Limb (tissue), 2 donors: ENCODE results near the gene GRM8.

Experiments used
- DNase-seq, 2 donors: peaks; one replicate each; pipeline ENCODE4 v3.0.0-alpha.2; 2016; ENCODE audit errors: extremely low spot score in 2 of 2

The GRM8 gene

DNA sequence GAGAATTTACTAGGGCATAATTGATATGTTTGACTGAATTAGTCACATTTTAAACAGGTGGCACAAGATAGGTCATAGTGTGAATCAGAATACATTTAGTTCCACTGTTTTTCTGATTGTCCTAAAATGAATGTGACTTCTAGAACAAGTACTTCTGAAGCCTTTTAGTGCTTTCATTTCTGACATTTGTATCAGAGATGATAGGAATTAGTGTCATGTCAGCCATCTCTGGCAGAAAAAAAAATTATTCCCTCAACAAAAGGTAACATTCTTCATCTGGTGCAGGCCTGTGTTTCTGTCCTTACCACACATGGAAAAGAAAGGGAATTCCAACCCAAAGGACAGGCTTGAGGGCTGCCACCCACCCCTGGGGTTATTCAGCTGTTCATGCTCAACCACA lies 21.3 kb downstream of the GRM8 start:
- no peak for DNase-seq

DNA sequence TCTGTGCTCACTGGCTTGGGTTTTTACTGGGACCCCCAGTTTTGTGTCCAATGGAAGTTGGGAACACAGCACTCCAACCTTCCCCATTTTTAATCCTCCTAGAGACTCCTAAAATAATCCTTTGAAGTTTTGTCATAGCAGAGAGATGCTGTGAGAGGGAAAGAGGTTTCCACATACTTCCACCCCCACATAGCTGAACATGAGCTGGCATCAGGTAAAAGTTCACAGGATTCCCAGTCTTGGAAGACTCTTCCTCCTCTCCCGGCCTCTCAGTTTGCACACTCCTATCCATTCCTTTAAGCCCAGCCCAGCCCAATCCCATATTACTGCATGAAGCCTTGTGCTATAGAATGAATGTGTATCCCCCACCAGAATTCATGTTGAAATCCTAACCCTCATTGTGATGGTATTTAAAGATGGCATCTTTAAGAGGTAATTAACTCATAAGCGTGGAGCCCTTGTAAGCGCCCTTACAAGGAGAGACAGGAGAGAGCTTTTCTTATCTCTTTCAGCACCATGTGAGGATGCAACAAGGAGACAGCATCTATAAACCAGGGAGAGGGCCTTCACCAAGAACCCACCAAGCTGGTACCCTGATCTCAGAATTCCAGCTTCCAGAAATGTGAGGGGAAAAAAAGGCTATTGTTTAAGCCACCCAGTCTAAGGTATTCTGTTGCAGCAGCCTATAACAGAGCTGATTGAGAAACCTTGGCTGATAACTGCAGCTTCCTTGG lies 22.4 kb downstream of the GRM8 start:
- DNase-seq = no peak

- no peak for DNase-seq
These were observed 25.9 kb downstream of the GRM8 start for GRCh38 chr7:127226685-127227374.

DNA sequence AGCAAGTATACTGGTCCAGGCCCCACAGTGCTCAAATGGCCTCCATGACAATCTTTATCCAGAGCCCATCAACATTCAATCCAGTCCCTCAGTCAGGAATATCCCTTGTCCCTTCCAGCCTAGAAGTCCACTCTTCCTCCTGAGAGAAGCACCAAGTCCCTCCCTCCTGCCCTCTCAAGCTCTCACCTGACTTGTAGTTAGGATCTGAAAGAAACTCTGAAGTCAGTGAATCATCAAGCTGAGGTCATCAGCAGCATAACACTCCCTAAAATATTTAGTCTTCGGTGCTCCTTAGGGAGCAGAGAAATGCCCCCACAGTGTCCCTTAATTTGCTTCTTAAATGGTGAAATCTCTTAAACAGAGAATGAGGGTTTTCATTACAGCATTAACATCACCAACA lies 31.0 kb downstream of the GRM8 start:
- no peak for DNase-seq

DNA sequence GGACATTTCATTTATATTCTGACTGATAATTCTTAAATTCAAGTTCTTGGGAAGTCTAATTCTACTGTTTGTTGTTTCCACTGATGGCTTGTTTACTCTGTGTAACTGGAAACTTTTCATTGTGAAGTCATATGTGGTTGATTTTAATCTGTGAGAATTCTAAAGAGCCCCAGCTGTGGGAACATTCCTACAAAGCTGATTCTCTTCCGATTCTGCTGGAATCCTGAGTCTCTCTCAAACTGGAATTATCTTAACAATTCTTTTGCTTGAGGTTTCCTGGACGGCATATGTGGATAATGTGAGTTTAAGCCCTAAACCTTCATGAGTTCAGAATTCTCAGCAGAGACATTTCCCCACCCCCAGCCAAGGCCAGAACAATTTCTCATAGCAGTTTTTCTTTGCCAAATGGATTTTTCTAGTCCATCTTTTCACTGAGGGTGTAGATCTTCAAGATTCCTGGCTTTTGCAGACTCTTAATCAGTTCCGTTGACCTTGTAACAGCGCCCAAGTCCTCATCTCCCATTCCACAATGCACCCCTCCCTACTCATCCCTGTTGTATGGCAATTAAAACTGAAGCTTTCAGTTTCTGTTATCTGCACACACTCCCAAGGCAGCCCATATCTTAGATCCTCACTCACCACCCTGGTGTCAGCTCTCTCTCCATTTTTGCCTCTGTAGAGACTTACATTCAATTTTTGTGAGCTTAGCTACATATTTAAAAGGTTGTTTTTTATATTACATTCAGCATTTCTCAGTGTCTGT lies 37.6 kb downstream of the GRM8 start:
- DNase-seq = no peak

GRCh38 chr7:127209886-127210285 lies 42.9 kb downstream of the GRM8 start:
- no peak for DNase-seq

DNA sequence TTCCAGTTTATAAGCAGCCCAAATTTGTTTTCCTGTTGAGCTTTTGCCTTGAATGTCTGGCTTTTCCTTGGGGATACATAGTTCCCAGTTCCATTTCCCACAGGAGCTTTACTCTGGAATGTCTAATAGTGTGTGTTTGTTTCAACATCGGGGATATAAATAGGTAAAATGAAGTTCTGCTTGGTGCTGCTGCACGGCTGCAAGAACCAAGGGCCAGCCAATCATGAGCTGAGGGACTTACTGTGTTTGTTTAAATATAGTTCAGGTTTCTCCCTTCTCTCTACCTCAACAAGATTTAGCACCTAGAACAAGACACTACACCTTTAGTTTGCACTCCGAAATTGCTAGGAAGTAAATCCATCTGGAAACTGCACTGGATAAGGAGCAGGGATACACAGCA lies 43.9 kb downstream of the GRM8 start:
- no peak for DNase-seq

DNA sequence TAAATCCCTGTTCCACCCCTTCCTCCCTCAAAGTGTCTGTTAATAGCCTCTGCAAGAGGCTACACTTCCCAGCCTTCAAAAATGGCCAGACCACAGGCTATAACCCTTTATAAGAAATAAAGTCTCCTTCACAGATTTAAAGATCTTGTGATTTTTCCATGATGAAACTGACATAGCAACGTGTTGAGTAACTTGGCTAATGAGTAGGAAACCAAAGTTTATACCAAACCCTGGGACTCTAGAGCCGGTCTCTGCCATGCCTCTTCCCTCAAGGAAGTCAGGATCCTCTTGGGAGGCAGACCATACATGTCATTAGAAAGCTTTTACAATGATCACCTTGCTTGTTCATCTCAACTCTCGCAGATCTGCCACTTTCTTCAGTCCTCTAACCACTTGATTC lies 44.4 kb downstream of the GRM8 start:
- no peak for DNase-seq

DNA sequence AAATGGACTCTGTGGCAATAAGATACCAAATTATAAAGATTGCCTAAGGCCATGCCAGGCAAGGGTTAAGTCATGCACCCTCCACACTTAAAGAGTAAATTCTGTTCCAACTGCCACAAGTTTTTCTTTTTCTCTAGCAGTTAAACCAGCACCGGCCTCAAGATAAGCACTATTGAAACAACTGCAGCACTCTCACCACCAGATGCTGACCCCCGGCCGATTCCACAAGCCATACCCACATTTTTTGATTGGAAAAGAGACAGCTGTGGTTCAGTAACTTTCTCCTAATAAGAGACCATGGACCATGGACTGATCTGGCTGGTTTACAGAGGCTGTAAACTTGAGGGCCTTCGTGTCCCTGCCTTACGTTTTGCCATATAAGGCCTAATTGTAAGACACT lies 44.9 kb downstream of the GRM8 start:
- no peak for DNase-seq

DNA sequence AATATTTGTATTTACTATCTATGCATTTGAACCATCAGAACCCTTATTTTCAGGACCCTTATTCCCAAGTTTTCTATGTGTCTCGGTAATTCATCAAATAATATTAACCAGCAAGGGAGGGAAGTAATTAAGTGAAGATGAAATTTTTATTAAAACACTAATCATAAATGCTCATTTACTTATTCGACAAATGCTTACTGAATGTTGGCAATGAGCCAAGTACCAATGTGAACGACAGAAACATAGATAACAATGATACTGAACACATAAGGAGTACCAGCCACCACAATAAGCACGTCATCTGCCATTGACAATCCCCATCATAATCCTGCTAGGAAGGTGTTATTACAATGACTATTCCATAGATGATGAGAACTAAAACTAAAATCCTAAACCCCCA lies 45.5 kb downstream of the GRM8 start:
- DNase-seq = no peak

GRCh38 chr7:127194571-127194970 lies 58.2 kb downstream of the GRM8 start:
- DNase-seq = no peak

DNA sequence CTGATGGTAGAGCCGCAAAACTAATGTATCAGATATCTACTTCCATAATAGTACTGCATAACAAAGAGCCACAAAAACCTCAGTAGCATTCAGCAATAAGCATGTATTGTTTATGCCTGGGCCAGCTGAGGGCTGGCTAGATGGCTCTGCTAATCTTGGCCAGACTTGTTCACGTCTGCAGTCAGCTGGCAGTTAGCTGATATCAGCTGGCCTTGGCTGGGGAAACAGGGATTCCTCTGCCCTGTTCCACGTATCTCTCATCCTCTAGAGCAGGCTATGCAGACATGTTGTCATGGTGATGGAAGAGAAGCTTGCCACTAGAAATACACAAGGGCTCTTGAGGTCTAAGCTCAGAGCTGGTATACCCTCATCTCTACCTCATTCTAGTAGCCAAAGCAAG lies 62.9 kb downstream of the GRM8 start:
- DNase-seq = no peak

DNA sequence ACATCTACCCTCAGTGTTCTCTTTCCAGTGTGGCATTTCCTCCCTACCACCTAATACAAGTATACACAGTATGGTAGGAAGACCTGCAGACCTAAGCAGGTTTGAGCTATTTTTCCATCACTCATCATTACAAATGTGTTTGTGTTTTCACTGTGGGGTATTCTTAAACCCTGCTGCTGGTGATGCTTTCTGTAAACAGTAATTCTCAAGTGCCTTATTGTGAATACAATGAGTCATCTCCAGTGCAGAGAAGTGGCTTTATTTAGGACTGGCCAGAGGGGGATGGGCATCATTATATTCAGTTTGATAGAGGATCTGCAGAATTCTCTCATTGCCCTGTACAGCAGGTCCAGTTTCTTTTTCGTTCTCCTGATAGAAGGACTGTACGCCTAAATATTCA lies 63.7 kb downstream of the GRM8 start:
- DNase-seq = no peak

- no peak for DNase-seq
These were observed 65.0 kb downstream of the GRM8 start for GRCh38 chr7:127187740-127188139.

DNA sequence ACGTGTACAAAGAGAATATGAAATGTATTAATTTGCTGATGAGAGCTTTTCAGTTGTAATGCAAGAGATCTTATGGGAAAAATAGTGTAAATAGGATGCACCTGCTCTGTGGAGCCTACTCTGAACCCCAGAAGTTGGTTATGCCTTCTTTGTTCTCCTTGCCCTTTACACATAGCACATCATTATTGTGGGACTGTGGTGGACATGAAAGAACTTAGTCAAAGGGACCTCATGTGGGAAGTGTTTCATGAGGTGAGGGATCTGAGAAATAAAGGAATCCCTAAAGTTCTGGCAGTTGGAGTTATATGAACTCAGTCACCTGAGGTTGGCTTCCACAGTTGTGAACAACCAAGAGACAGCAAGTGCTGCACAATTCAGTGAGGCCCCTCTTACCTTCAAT lies 66.1 kb downstream of the GRM8 start:
- no peak for DNase-seq

- no peak for DNase-seq
These were observed 75.6 kb downstream of the GRM8 start for GRCh38 chr7:127177156-127177555.

DNA sequence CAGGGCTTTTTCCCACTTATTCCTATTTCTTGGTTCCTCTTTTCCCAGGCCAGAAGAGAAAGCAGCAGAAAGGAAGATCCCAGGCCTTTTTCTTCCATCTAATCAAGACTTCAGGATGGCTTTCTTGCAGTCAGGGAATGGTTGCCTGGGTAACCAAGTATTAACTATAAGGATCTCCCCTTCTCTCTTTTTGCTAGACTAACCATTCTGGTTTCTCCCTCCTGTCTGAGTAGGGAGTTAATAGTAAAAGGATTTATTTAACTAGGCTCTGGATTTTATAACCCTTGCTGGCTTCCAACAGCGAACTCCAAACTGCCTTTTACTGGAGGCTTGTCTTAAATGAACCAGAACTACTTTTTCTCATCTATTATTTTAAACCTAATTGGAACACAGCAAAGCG lies 90.4 kb downstream of the GRM8 start:
- no peak for DNase-seq

DNA sequence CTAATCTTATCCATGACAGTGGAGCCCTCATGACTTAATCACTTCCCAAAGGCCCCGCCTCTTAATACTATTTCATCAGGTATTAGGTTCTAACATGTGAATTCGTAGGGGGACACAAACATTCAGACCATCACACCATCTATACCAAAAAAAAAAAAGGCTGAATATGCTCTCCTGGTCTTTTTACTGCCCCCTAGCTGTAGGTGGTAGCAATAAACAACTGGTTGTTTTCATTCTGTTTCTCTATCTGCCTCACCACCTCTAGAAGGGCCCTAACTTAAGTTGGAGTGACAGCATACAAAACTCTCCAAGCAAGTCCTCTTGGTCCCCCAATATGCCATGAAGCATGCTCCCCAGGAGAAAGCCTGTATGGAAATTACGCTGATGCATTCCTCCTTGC lies 94.1 kb downstream of the GRM8 start:
- no peak for DNase-seq

GRCh38 chr7:127154958-127155357 lies 97.8 kb downstream of the GRM8 start:
- DNase-seq = no peak

- no peak for DNase-seq
These were observed 98.6 kb downstream of the GRM8 start for GRCh38 chr7:127154101-127154500.

GRCh38 chr7:127153315-127153714 lies 99.4 kb downstream of the GRM8 start:
- no peak for DNase-seq

- no peak for DNase-seq
These were observed 100.3 kb downstream of the GRM8 start for GRCh38 chr7:127152423-127152822.

GRCh38 chr7:127151379-127151778 lies 101.4 kb downstream of the GRM8 start:
- no peak for DNase-seq
